Upper lobe of left lung (tissue), 6 donors: Measurements from ENCODE around the gene LBHD1. TPM values are rescaled to one million over a fixed set of nuclear protein-coding genes. Genes with fewer than 3 reads are reported as not detected.

Source experiments
- ATAC-seq, 2 donors: fragments of 200-7000 bp; cut with Tn5 transposase; one replicate each; pipeline ENCODE4 v1.9.1; 2022; ENCODE audit warnings: mild to moderate bottlenecking in 2 of 2, moderate library complexity in 2 of 2; ENCODE audit not compliant: low FRiP score in 2 of 2
- DNase-seq, 2 donors: peaks; one replicate each; pipeline ENCODE4 v3.0.0-alpha.2; 2019 to 2020
- H3K27ac ChIP-seq, 4 donors: fragments of 200-600 bp; sonication (generic); one replicate each; pipeline ENCODE4 v1.5.1; 2016 to 2019
- H3K27me3 ChIP-seq, 4 donors: fragments of 200-600 bp; sonication (generic); one replicate each; pipeline ENCODE4 v1.5.1; 2017 to 2019
- H3K36me3 ChIP-seq, 4 donors: fragments of 200-600 bp; sonication (generic); one replicate each; pipeline ENCODE4 v1.5.1; 2016 to 2019
- H3K4me1 ChIP-seq, 4 donors: fragments of 200-600 bp; sonication (generic); one replicate each; pipeline ENCODE4 v1.5.1; 2018 to 2019
- H3K4me3 ChIP-seq, 4 donors: fragments of 200-600 bp; sonication (generic); one replicate each; pipeline ENCODE4 v1.5.1; 2017 to 2019; ENCODE audit warnings: mild to moderate bottlenecking in 2 of 4, moderate library complexity in 1 of 4
- H3K9me3 ChIP-seq, 4 donors: fragments of 200-600 bp; sonication (generic); one replicate each; pipeline ENCODE4 v1.5.1; 2018 to 2019
- EP300 ChIP-seq, 4 donors: sonication (generic); formaldehyde crosslinking; IDR thresholded peaks; one replicate each; pipeline ENCODE4 v1.5.1; 2017; ENCODE audit warnings: antibody characterized with exemption in 4 of 4, control low read depth in 2 of 4
- POLR2A ChIP-seq, 4 donors: fragments of 450-650 bp; IDR thresholded peaks; one replicate each; pipeline ENCODE4 v1.5.1; 2016 to 2017; ENCODE audit warnings: antibody characterized with exemption in 4 of 4, mild to moderate bottlenecking in 2 of 4
- POLR2AphosphoS5 ChIP-seq, 2 donors: sonication (generic); formaldehyde crosslinking; IDR thresholded peaks; one replicate each; pipeline ENCODE4 v1.5.1; 2017; ENCODE audit warnings: antibody characterized with exemption in 2 of 2
- WGBS, 2 donors: methylation state at CpG; one replicate each; pipeline ENCODE4 v1.1.5; 2017 to 2018; 5-methylcytosine and 5-hydroxymethylcytosine counted together
- total RNA-seq, 6 donors: library from RNA; depleted of rRNA in 4 of 6; stranded (reverse); fragments of >200 nt in 4 of 6; gene quantifications; one replicate each; pipeline versions ENCODE4 v1.1.0 to v1.2.1, GENCODE V29; 2016 to 2021
- TF ChIP-seq, protein P1 (sequence below), 6 experiments: fragments of 450-650 bp in 4 of 6; fragments of 200-600 bp in 2 of 6; sonication (generic) in 2 of 6; IDR thresholded peaks; one replicate each; pipeline ENCODE4 v1.5.1; 2016 to 2019; ENCODE audit warnings: antibody characterized with exemption in 6 of 6
- donor health status: DM: no; HTN: no; CAD: no; lungs with moderate emphysema.
- donor health status: DM: no; HTN: yes; CAD: no; lungs with severe emphysema.

Gene LBHD1
- total RNA-seq, 6 donors from 2014 or later: 3.6 to 19.9 (median 6.8) TPM

DNA sequence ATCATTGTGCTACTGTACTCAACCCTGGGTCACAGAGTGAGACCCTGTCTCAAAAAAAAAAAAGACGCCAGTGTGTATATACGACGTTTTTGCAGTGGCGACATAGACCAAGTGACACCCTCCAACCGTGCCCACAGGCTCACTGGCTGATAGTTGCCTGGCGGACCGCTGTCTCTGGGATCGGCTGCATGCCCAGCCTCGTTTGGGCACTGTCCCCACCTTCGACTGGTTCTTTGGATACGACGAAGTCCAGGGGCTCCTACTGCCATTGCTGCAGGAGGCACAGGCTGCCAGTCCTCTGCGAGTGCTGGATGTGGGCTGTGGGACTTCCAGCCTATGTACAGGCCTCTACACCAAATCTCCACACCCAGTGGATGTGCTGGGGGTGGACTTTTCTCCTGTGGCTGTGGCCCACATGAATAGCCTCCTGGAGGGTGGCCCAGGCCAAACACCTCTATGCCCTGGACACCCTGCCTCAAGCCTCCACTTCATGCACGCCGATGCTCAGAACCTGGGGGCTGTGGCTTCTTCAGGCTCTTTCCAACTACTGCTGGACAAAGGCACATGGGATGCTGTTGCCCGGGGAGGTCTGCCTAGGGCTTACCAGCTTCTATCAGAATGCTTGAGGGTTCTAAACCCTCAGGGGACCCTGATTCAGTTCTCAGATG, 5.7 kb downstream of the LBHD1 start:
- peak overlapping the region in 3 of 4 donors; percentile 60 to 95 (median 84) for H3K4me3 ChIP-seq
- H3K27ac ChIP-seq: peak overlapping the region; percentile 77 to 97 (median 90)
- H3K9me3 ChIP-seq: no peaks in the 10 kb centered on the region
- 55 to 57% methylated on average over 14 to 16 of the region's 16 CpGs for WGBS, 2 donors
- TF ChIP-seq, protein P1, sequence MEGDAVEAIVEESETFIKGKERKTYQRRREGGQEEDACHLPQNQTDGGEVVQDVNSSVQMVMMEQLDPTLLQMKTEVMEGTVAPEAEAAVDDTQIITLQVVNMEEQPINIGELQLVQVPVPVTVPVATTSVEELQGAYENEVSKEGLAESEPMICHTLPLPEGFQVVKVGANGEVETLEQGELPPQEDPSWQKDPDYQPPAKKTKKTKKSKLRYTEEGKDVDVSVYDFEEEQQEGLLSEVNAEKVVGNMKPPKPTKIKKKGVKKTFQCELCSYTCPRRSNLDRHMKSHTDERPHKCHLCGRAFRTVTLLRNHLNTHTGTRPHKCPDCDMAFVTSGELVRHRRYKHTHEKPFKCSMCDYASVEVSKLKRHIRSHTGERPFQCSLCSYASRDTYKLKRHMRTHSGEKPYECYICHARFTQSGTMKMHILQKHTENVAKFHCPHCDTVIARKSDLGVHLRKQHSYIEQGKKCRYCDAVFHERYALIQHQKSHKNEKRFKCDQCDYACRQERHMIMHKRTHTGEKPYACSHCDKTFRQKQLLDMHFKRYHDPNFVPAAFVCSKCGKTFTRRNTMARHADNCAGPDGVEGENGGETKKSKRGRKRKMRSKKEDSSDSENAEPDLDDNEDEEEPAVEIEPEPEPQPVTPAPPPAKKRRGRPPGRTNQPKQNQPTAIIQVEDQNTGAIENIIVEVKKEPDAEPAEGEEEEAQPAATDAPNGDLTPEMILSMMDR (IDR thresholded peaks at IDR 0.05): no peak
- TF ChIP-seq POLR2AphosphoS5 (IDR thresholded peaks at IDR 0.05): no peak
- TF ChIP-seq EP300 (IDR thresholded peaks at IDR 0.05): no peak
- TF ChIP-seq POLR2A (IDR thresholded peaks at IDR 0.05): no peak
- DNase-seq (no peak), ATAC-seq (no peak)
- no peaks in the 10 kb centered on the region for H3K27me3 ChIP-seq
- H3K36me3 ChIP-seq: peaks cover 3 to 23% (median 13%) of the 10 kb centered on the region in 4 donors
- peaks cover 31 to 49% (median 37%) of the 10 kb centered on the region in 4 donors for H3K4me1 ChIP-seq

DNA sequence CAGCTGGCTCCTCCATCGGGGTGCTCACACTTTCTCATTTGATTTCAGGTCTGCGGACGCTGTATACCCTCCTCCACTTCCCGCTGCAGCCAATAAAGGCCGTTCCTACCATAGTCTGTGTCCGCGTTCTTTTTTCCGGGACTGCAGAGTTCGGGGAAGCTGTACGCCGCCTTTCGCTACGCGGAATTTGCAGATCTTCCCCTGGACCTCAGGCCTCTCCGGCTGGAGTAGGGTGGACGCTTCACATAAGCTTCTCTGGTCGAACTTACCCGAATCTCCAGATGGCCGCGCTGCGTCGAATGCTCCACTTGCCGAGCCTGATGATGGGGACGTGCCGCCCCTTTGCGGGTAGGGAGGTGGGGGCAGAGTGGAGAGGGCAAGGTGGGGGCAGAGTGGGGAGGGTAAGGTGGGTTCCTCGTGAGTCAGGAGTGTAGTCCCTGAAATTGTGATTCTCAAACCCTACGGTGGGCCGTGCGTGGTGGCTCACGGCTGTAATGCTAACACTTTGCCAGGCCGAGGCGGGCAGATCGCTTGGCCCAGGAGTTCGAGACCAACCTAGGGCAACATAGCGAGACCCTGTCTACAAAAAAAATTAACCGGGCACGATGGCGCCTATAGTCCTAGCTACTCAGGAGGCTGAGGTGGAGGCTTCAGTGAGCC, 6.3 kb downstream of the LBHD1 start:
- H3K27ac ChIP-seq: peak overlapping the region; percentile 77 to 97 (median 90)
- peaks cover 28 to 44% (median 34%) of the 10 kb centered on the region in 4 donors for H3K4me1 ChIP-seq
- 3 to 8% methylated on average over 16 to 39 of the region's 39 CpGs for WGBS, 2 donors
- peak overlapping the region; percentile 14 to 95 (median 72) for H3K4me3 ChIP-seq
- no peaks in the 10 kb centered on the region for H3K27me3 ChIP-seq
- TF ChIP-seq EP300 (IDR thresholded peaks at IDR 0.05): no peak
- no peak for TF ChIP-seq POLR2AphosphoS5 (IDR thresholded peaks at IDR 0.05)
- TF ChIP-seq, protein P1 (IDR thresholded peaks at IDR 0.05): no peak
- no peak for TF ChIP-seq POLR2A (IDR thresholded peaks at IDR 0.05)
- peak; percentile 72 to 78 for ATAC-seq
- H3K9me3 ChIP-seq: no peaks in the 10 kb centered on the region
- H3K36me3 ChIP-seq: peaks cover 3 to 24% (median 13%) of the 10 kb centered on the region in 4 donors
- DNase-seq: peak in 1 of 2 donors; percentile 46

DNA sequence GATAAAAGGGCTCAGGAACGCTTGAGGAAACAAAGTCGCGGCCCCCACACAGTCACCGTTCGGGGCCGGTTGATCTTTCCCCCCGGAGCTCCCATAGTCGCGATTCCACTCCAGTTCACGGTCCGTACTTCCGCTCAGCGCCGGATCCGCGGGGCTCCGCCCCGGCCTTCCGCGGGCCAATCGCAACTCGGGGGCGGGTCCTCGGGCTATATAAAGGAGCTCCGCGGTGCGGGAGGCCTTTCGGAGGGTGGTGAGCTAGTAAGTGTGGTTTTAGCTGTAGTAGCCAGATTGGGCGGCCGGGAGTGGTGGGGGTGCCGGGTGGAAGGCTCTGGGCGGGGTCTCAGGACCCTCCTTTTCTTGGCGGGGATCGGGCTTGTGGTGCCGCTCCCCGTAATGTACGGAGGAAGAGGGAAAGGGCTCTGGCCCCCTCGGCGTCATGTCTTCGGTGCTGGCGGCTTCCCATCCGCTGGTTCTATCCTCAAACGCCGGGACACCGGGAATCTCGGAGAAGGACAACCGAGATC, 6.9 kb downstream of the LBHD1 start, which contains the start of the genes C11orf98 and CSKMT:
C11orf98 (minus strand) TSS at position 136 of the 524 bp plus-strand sequence; CDS start at position 95, 41 bp downstream.
CSKMT (plus strand) TSS at position 238 of the 524 bp plus-strand sequence. CDS start 568 bp downstream, outside the sequence.
- DNase-seq: peak; percentile 93 to 98
- no peaks in the 10 kb centered on the region for H3K9me3 ChIP-seq
- ATAC-seq: peak; percentile 98 to 99
- no peaks in the 10 kb centered on the region for H3K27me3 ChIP-seq
- H3K4me1 ChIP-seq: peaks cover 22 to 38% (median 29%) of the 10 kb centered on the region in 4 donors
- TF ChIP-seq, protein P1 (IDR thresholded peaks at IDR 0.05): peak in 1 of 6 experiments; percentile 11
- TF ChIP-seq EP300 (IDR thresholded peaks at IDR 0.05) (no peak), POLR2A (IDR thresholded peaks at IDR 0.05) (peak in 3 of 4 donors; percentile 91 to 99 (median 98)), POLR2AphosphoS5 (IDR thresholded peaks at IDR 0.05) (peak; percentile 96 to 100)
- peak within 1 kb of the TSS; percentile 48 to 95 (median 72) for H3K4me3 ChIP-seq
- H3K27ac ChIP-seq: peak within 1 kb of the TSS; percentile 77 to 97 (median 90)
- WGBS, 2 donors: 0 to 4% methylated on average over 10 to 47 of the region's 47 CpGs
- H3K36me3 ChIP-seq: peaks cover 3 to 24% (median 13%) of the 10 kb centered on the region in 4 donors

DNA sequence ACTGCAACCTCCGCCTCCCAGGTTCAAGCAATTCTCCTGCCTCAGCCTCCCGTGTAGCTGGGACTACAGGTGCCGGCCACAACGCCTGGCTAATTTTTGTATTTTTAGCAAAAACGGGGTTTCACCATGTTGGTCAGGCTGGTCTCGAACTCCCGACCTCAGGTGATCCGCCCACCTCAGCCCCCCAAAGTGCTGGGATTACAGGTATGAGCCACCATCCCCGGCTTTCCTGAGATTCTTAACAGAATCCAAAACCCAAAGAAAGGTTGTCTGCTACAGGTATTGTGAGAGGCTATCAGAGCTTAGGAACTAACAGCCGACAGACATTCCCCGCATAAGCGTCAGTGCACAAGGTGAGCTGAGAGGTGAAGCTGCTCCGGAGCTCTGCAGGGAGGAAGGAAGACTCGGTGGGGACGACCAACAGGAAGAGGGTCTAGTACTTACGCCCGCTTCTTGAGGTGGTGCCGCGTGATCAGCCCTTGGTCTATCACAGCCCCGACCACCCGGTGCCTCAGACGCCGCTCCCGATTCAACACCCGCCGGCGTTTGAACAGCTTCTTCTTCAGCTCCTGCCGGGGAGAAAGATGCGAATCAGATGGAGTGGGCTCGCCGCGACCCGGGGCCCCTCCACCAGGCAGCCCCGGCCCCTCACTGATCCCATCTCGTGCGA, 7.5 kb downstream of the LBHD1 start:
- H3K27me3 ChIP-seq: no peaks in the 10 kb centered on the region
- peak; percentile 62 to 71 for ATAC-seq
- peaks cover 21 to 33% (median 29%) of the 10 kb centered on the region in 4 donors for H3K4me1 ChIP-seq
- 3 to 4% methylated on average over 15 to 36 of the region's 36 CpGs for WGBS, 2 donors
- peaks cover 3 to 24% (median 13%) of the 10 kb centered on the region in 4 donors for H3K36me3 ChIP-seq
- peak overlapping the region; percentile 77 to 97 (median 90) for H3K27ac ChIP-seq
- no peaks in the 10 kb centered on the region for H3K9me3 ChIP-seq
- TF ChIP-seq POLR2AphosphoS5 (IDR thresholded peaks at IDR 0.05) (no peak), EP300 (IDR thresholded peaks at IDR 0.05) (no peak), POLR2A (IDR thresholded peaks at IDR 0.05) (no peak)
- TF ChIP-seq, protein P1 (IDR thresholded peaks at IDR 0.05): no peak
- peak in 1 of 2 donors; percentile 45 for DNase-seq
- H3K4me3 ChIP-seq: peak overlapping the region; percentile 48 to 95 (median 72)
